ENCODE data around the gene NACC2. TPM values are rescaled to one million over a fixed set of nuclear protein-coding genes. Genes with fewer than 3 reads are reported as not detected.

The NACC2 gene
- total and polyA plus RNA-seq, 2 of the 8 experiments (the other 6 are each of a cell fraction or from before 2014, with no cell fraction given): 8.3 to 14.0 TPM

DNA sequence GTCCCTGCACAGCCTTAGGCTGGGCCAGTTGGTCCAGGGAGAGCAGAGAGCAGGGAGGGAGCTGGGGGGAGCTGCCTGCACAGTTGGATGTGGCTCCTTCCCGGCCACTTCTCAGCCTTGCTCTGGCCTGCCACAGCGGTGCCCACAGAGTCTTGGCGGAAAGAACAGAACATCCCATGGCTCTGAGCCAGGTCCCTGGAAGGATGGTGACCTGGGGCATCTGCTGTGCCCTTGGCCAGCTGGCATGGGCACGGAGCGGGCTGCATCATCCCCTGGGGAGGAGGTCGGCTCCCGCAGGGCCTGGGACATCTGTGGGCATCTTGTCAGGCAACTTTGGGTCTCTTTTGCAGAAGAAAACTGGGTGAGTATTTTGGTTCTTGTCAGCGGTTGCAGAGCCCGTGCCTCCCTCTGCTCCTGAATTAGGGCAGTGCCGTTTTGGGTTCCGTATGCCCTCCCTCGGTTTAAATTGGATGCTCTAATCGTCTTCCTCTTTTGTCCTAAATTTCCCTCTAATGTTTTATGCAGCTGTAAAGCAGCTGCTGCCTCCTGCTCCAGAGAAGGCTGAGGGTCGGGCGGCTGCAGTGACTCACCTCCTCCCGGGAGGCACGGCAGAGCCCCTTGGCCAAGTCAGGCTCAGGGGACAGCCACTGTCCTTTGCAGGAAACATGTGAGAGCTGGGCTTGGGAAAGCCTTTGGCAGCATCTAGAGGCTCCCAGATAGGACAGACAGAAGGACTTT, 10.5 kb upstream of the NACC2 start:
- POLR2A ChIA-PET (ENCODE audit: partially characterized antibody): interaction anchor here (1.5 to 8.5 kb wide), 3 partner anchors 9 to 49 kb away, joined by 3 to 40 read pairs (median 4); partner anchors contain the start of gene TMEM250
- CTCF ChIA-PET (ENCODE audit: partially characterized antibody): interaction anchor here (1.0 to 2.7 kb wide), 3 partner anchors 8 to 16 kb away, joined by 4 to 8 read pairs (median 7); no protein-coding TSS in a partner anchor
- TF ChIP-seq, protein P1, sequence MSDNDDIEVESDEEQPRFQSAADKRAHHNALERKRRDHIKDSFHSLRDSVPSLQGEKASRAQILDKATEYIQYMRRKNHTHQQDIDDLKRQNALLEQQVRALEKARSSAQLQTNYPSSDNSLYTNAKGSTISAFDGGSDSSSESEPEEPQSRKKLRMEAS (IDR thresholded peaks at IDR 0.05): no peak
- TF ChIP-seq SP4 (IDR thresholded peaks at IDR 0.05; ENCODE audit: low read length) (no peak), EZH2 (IDR thresholded peaks at IDR 0.05; ENCODE audit: low read depth, low read length, severe bottlenecking) (no peak), JUN (IDR thresholded peaks at IDR 0.05; ENCODE audit: low read depth, low read length) (no peak), YY1 (IDR thresholded peaks at IDR 0.05; ENCODE audit: low read depth, low read length) (no peak), RBBP5 (IDR thresholded peaks at IDR 0.05; ENCODE audit: borderline replicate concordance, low read depth, low read length) (no peak)
- TF ChIP-seq, protein P2, sequence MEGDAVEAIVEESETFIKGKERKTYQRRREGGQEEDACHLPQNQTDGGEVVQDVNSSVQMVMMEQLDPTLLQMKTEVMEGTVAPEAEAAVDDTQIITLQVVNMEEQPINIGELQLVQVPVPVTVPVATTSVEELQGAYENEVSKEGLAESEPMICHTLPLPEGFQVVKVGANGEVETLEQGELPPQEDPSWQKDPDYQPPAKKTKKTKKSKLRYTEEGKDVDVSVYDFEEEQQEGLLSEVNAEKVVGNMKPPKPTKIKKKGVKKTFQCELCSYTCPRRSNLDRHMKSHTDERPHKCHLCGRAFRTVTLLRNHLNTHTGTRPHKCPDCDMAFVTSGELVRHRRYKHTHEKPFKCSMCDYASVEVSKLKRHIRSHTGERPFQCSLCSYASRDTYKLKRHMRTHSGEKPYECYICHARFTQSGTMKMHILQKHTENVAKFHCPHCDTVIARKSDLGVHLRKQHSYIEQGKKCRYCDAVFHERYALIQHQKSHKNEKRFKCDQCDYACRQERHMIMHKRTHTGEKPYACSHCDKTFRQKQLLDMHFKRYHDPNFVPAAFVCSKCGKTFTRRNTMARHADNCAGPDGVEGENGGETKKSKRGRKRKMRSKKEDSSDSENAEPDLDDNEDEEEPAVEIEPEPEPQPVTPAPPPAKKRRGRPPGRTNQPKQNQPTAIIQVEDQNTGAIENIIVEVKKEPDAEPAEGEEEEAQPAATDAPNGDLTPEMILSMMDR (IDR thresholded peaks at IDR 0.05; ENCODE audit: control extremely low read depth in 1 of 3, insufficient read depth in 1 of 3, low read depth in 1 of 3, low read length in 3 of 3): no peak

More for the DNA sequence above, 10.5 kb upstream of the NACC2 start:
- WGBS, 2 experiments (ENCODE audit: extremely low coverage in 1 of 2, insufficient coverage in 1 of 2, insufficient read length in 1 of 2, insufficient replicate concordance in 2 of 2, low coverage in 1 of 2, low lambda C conversion rate in 2 of 2, missing lambda C conversion rate in 1 of 2): 81% methylated on average over 15 of the region's 17 CpGs; no CpG with 5 or more reads in 1 of the 2 experiments
- peak overlapping the region; percentile 97; the same call in 1 of the 2 replicates for H2BK12ac ChIP-seq (ENCODE audit: low read depth, low read length)
- no peaks in the 10 kb centered on the region for H3K79me2 ChIP-seq (ENCODE audit: control insufficient read depth in 1 of 2, insufficient read depth in 2 of 2, low read length in 2 of 2)
- H3K14ac ChIP-seq (ENCODE audit: insufficient read length): no peak overlapping the region
- no peak overlapping the region for H3K27ac ChIP-seq (ENCODE audit: low read depth, low read length)
- H3K36me3 ChIP-seq (ENCODE audit: control insufficient read depth in 2 of 4, insufficient read depth in 4 of 4, low read length in 3 of 4): no peaks in the 10 kb centered on the region
- no peak overlapping the region for H4K8ac ChIP-seq (ENCODE audit: extremely low read depth, insufficient read depth, low read length)
- H2AK5ac ChIP-seq (ENCODE audit: low read depth, low read length): peak overlapping the region; percentile 86; the same call in 1 of the 2 replicates
- no peaks in the 10 kb centered on the region for H4K20me1 ChIP-seq (replicated peaks in 1 of 2; ENCODE audit: control insufficient read depth in 1 of 2, insufficient read depth in 2 of 2, low read length in 2 of 2)
- H2BK120ac ChIP-seq (replicated peaks; ENCODE audit: low read depth, low read length): peak overlapping the region; percentile 47
- no peaks in the 10 kb centered on the region; a peak in 1 of 7 replicates for H3K27me3 ChIP-seq (replicated peaks in 1 of 4; ENCODE audit: control insufficient read depth in 3 of 4, extremely low read depth in 1 of 4, insufficient read depth in 3 of 4, low read length in 3 of 4)
- H2BK20ac ChIP-seq (ENCODE audit: low read length): peak overlapping the region; percentile 95
- H3K79me1 ChIP-seq (ENCODE audit: low read depth, low read length): no peaks in the 10 kb centered on the region
- no peaks in the 10 kb centered on the region for H3K9me3 ChIP-seq (ENCODE audit: insufficient read depth in 2 of 2, low read depth in 1 of 2, low read length in 1 of 2)
- no peak overlapping the region for H3K56ac ChIP-seq (replicated peaks; ENCODE audit: insufficient read length, low read depth, low read length)
- H3K9ac ChIP-seq (replicated peaks in 1 of 4; ENCODE audit: extremely low read depth in 1 of 4, low read depth in 3 of 4, low read length in 3 of 4): no peak overlapping the region
- H3K23me2 ChIP-seq (ENCODE audit: low read depth, low read length): peaks cover 2% of the 10 kb centered on the region; the same call in 1 of the 2 replicates
- no peak overlapping the region for H2AFZ ChIP-seq (ENCODE audit: low read length)
- DNase-seq (ENCODE audit: low read depth in 1 of 2, low spot score in 2 of 2): no peak
- H3K23ac ChIP-seq (ENCODE audit: insufficient read length): no peak overlapping the region
- FAIRE-seq: no peak
- peak overlapping the region; percentile 78; the same call in 1 of the 2 replicates for H2BK5ac ChIP-seq (ENCODE audit: low read depth, low read length)
- H3K4me2 ChIP-seq (ENCODE audit: insufficient read depth in 1 of 2, low read depth in 2 of 2, low read length in 2 of 2): no peak overlapping the region
- H2BK15ac ChIP-seq (ENCODE audit: low read length): peak overlapping the region; percentile 95
- no peak overlapping the region for H3K4ac ChIP-seq (replicated peaks; ENCODE audit: insufficient read length, low read depth, low read length)
- peak overlapping the region; percentile 70 for H4K91ac ChIP-seq (replicated peaks; ENCODE audit: insufficient read length, low read length)
- no peak overlapping the region for H3K4me3 ChIP-seq (ENCODE audit: extremely low read depth in 1 of 4, insufficient read depth in 2 of 4, low read depth in 3 of 4, low read length in 4 of 4)
- H4K5ac ChIP-seq (ENCODE audit: insufficient read length, low read depth, low read length): no peak overlapping the region
- H3K4me1 ChIP-seq (replicated peaks in 1 of 4; ENCODE audit: control insufficient read depth in 3 of 4, insufficient read depth in 4 of 4, low read length in 3 of 4): peaks cover 0 to 61% (median 49%) of the 10 kb centered on the region in 4 experiments; a peak in 6 of 7 replicates
- H3K18ac ChIP-seq (ENCODE audit: extremely low read depth, low read length): peak overlapping the region; percentile 87
